Brain microvascular endothelial cell (primary cell): ENCODE measurements around the gene SLC7A1.

Source experiments
- DNase-seq: peaks from one replicate; pipeline ENCODE4 v3.0.0-alpha.2; 2020
- H3K27ac ChIP-seq: fragments of 250-450 bp; sonication (Bioruptor Pico); 2 replicates; pipeline ENCODE4 v1.5.1; 2020; ENCODE audit warnings: mild to moderate bottlenecking, moderate library complexity
- H3K27me3 ChIP-seq: fragments of 250-450 bp; sonication (Bioruptor Pico); replicated peaks from 2 replicates; pipeline ENCODE4 v1.5.1; 2020; ENCODE audit warnings: mild to moderate bottlenecking
- H3K36me3 ChIP-seq: fragments of 250-450 bp; sonication (Bioruptor Pico); replicated peaks from 2 replicates; pipeline ENCODE4 v1.5.1; 2020; ENCODE audit warnings: mild to moderate bottlenecking
- H3K4me3 ChIP-seq: 2 replicates; pipeline ENCODE4 v1.5.1; 2011; ENCODE audit warnings: low read depth, mild to moderate bottlenecking, control low read depth, low read length, moderate library complexity
- in situ Hi-C: cut with HindIII; loops from 2 replicates; pipeline ENCODE4 v1.10.0; 2017; ENCODE audit warnings: low sequenced_read_pairs, low pct_ligation_motif_present
- TF ChIP-seq, protein P1 (sequence below): IDR thresholded peaks from 2 replicates; pipeline ENCODE4 v1.5.1; 2011; ENCODE audit warnings: low read depth, mild to moderate bottlenecking, moderate library complexity, low read length, control low read depth, inconsistent platforms; ENCODE audit errors: missing control alignments

The SLC7A1 gene

DNA sequence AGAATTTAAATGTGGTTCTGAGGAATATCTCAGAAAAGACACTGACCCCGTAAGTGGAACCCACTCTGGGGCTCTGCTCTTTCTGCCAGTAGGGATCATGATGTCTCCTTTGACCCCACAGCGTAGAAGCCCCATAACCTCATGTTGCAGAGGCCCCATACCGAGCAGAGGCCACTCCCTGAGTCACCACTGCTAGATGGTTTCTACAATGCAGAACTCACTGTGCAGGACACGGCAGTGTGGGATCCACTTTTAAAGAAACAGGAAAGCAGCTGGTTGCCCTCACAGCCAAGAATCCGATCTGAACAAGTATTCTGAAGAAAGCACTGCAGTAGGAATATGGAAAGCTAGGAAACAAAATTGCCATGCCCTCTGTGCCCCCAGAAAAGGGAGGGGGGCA lies 4.2 kb downstream of the SLC7A1 start:
- DNase-seq = peak; percentile 78
- TF ChIP-seq, protein P1, sequence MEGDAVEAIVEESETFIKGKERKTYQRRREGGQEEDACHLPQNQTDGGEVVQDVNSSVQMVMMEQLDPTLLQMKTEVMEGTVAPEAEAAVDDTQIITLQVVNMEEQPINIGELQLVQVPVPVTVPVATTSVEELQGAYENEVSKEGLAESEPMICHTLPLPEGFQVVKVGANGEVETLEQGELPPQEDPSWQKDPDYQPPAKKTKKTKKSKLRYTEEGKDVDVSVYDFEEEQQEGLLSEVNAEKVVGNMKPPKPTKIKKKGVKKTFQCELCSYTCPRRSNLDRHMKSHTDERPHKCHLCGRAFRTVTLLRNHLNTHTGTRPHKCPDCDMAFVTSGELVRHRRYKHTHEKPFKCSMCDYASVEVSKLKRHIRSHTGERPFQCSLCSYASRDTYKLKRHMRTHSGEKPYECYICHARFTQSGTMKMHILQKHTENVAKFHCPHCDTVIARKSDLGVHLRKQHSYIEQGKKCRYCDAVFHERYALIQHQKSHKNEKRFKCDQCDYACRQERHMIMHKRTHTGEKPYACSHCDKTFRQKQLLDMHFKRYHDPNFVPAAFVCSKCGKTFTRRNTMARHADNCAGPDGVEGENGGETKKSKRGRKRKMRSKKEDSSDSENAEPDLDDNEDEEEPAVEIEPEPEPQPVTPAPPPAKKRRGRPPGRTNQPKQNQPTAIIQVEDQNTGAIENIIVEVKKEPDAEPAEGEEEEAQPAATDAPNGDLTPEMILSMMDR = no peak
- in situ Hi-C loops = no loop called here
- Histone ChIP-seq H3K36me3 (peaks cover 11% of the 10 kb centered on the region), H3K27me3 (no peaks in the 10 kb centered on the region), H3K27ac (peak overlapping the region; percentile 57), H3K4me3 (no peak overlapping the region)

DNA sequence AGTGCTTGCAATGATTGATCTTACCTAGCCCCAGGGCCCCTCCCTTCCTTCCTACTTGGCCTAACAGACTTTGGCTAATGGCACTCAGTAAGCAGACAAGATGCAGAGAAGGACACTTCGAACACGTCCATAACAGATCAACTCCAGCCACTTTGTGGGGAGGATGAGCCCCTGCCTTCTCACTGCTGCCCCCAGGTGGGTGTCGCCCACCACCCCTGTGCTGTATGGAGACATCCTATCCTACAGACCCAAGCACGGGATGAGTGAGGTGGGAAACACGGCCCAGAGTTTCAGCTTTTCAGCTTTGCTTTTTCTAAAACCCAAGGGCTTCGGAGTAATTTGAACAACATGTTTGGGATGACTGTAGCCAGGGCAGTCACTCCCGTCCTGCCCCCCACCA lies 5.5 kb downstream of the SLC7A1 start:
- Histone ChIP-seq H3K36me3 (peaks cover 9% of the 10 kb centered on the region), H3K27ac (peak overlapping the region; percentile 41), H3K27me3 (no peaks in the 10 kb centered on the region), H3K4me3 (no peak overlapping the region)
- DNase-seq = no peak
- TF ChIP-seq, protein P1 = peak; percentile 38
- in situ Hi-C loops = no loop called here

DNA sequence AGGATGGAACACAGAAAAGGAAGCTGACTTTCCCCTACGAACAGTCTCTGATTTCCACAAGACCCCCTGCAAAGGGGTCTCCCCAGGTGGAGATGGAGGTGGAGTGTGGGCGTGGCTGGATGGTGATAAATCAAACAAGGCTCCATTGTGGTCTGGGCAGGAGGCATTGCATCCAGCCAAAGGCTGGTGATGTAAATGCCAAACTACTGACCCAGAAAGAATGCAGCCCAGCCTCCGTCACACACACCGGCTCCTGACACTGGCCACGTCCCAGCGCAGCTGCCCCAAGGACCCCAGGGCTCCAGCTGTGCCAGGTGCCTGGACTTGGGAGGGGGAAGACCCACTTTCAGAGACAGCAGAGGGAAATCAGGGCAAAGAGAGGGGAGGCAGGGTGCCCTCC lies 6.3 kb downstream of the SLC7A1 start:
- Histone ChIP-seq H3K27ac (peak overlapping the region; percentile 41), H3K4me3 (no peak overlapping the region), H3K27me3 (no peaks in the 10 kb centered on the region), H3K36me3 (peaks cover 9% of the 10 kb centered on the region)
- peak; percentile 33 for DNase-seq
- in situ Hi-C loops = no loop called here
- TF ChIP-seq, protein P1 = no peak

DNA sequence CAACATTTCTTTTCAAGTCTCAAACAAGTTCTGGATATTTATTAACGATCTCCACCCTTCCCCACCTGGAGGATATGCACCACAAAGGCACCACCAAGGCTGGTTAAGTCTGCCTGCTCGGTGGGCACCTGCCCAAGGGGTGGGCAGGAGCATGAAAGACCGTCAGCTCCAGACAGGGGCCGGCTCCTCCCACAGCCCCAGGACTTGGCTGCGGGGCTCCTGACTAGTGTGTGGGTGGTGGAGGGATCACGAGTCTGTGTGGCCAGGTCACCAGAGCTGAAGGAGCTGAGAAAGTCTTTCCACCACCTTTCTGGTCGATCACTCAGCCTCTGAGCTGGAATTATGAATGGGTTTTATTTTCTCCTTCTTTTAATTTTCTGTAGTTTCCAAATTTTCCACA lies 7.8 kb downstream of the SLC7A1 start:
- Histone ChIP-seq H3K4me3 (no peak overlapping the region), H3K27me3 (no peaks in the 10 kb centered on the region), H3K27ac (peak overlapping the region; percentile 29), H3K36me3 (peaks cover 9% of the 10 kb centered on the region)
- in situ Hi-C loops = no loop called here
- TF ChIP-seq, protein P1 = no peak
- DNase-seq = no peak

DNA sequence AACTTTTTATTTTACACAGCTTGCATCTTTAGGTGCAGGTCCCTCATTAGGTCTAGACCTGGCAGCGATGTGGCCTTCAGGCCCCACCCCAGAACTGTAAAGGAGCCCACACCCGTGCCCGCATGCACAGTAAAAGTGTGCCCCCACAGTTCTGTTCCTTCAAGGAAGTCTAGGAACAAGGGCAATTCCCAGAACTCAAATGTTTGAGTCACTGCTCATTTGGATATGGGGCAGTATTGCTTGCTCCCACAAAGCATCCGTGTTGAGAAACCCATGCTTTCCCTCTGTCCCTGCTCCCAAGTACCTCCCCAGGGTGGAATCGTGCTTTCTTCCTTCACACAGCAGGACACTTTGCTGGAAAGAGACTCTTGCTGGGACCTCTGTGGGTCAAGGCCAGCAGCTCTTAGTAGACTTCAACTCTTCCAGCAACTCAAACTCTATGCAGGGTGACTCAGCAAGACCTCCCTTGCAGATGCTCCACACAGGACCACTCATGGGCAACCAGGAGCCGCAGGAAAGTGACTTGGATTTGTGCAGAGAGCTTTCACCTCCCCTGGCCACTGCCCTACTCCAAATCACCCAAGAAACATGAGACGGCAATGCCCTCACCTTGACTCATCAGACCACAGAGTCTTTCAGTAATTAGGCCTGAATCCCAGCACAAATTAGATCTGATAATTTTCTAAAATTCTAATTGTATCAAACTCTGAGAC lies 12.3 kb downstream of the SLC7A1 start:
- TF ChIP-seq, protein P1 = no peak
- Histone ChIP-seq H3K27me3 (no peaks in the 10 kb centered on the region), H3K4me3 (no peak overlapping the region), H3K27ac (peak overlapping the region; percentile 37), H3K36me3 (peaks cover 9% of the 10 kb centered on the region)
- in situ Hi-C loops = no loop called here
- DNase-seq = peak; percentile 49

DNA sequence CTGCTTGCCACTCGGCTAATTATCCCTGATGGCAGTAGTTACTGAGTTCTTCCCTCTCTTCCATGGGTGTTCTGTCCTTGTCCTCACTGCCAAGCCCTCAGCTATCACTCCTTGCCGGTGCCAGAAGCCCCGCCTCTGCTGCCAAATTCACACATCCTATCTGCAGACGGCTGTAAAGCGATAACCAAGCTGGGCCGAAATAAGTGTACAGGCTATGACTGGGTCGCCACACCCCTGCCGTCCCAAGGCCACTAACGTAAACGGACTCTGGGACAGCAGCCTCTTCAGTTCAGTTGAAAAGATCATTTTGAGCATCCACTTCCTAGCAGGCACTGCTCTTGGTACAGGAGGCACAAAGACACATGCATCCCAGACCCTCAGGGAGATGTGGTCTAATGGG lies 13.3 kb downstream of the SLC7A1 start:
- TF ChIP-seq, protein P1 = no peak
- Histone ChIP-seq H3K27me3 (no peaks in the 10 kb centered on the region), H3K27ac (no peak overlapping the region), H3K36me3 (peaks cover 3% of the 10 kb centered on the region), H3K4me3 (no peak overlapping the region)
- DNase-seq = no peak
- in situ Hi-C loops = no loop called here
